HepG2 (cell line): ENCODE measurements around the gene MEF2B. TPM values are rescaled to one million over a fixed set of nuclear protein-coding genes. Genes with fewer than 3 reads are reported as not detected.

Experiments used
- ARID4A ChIP-seq: sonication (generic); formaldehyde crosslinking; IDR thresholded peaks from 2 replicates; pipeline ENCODE4 v1.5.0; 2020; ENCODE audit warnings: mild to moderate bottlenecking, missing genetic modification reagents, borderline replicate concordance
- DNMT1 ChIP-seq: sonication (generic); formaldehyde crosslinking; IDR thresholded peaks from 2 replicates; pipeline ENCODE4 v1.5.1; 2020; ENCODE audit warnings: mild to moderate bottlenecking, missing genetic modification reagents
- ETV6 ChIP-seq: sonication (generic); formaldehyde crosslinking; conservative IDR thresholded peaks from 2 replicates; pipeline ENCODE4 v1.4.0; 2020; ENCODE audit warnings: missing genetic modification reagents
- HNF4A ChIP-seq: sonication (generic); formaldehyde crosslinking; IDR thresholded peaks from 2 replicates; pipeline ENCODE4 v1.4.0; 2020; ENCODE audit warnings: missing genetic modification reagents
- KLF11 ChIP-seq: IDR thresholded peaks from 2 replicates; pipeline ENCODE4 v1.6.1; 2016; ENCODE audit warnings: missing compliant biosample characterization
- MIXL1 ChIP-seq: IDR thresholded peaks from 2 replicates; pipeline ENCODE4 v1.6.1; 2016
- MTA1 ChIP-seq: sonication (generic); formaldehyde crosslinking; IDR thresholded peaks from 2 replicates; pipeline ENCODE4 v1.4.0; 2020; ENCODE audit warnings: missing genetic modification reagents, mild to moderate bottlenecking, borderline replicate concordance
- PHF20 ChIP-seq: sonication (generic); formaldehyde crosslinking; IDR thresholded peaks from 2 replicates; pipeline ENCODE4 v1.5.0; 2020; ENCODE audit warnings: mild to moderate bottlenecking, missing genetic modification reagents
- PHF21A ChIP-seq: sonication (generic); formaldehyde crosslinking; IDR thresholded peaks from 2 replicates; pipeline ENCODE4 v1.5.0; 2020; ENCODE audit warnings: mild to moderate bottlenecking, missing genetic modification reagents
- RFX5 ChIP-seq: IDR thresholded peaks from 2 replicates; pipeline ENCODE4 v1.6.1; 2011; ENCODE audit warnings: low read depth, low read length, improper control_type of control experiment
- ZBTB38 ChIP-seq: sonication (generic); formaldehyde crosslinking; IDR thresholded peaks from 2 replicates; pipeline ENCODE4 v1.5.1; 2020; ENCODE audit warnings: mild to moderate bottlenecking, missing genetic modification reagents
- ZNF253 ChIP-seq: sonication (generic); formaldehyde crosslinking; IDR thresholded peaks from 2 replicates; pipeline ENCODE4 v1.8.0; 2022; ENCODE audit warnings: mild to moderate bottlenecking, missing genetic modification reagents, borderline replicate concordance
- ZNF503 ChIP-seq: sonication (generic); formaldehyde crosslinking; IDR thresholded peaks from 2 replicates; pipeline ENCODE4 v1.4.0; 2020; ENCODE audit warnings: missing genetic modification reagents
- ZNF547 ChIP-seq: sonication (generic); formaldehyde crosslinking; IDR thresholded peaks from 2 replicates; pipeline ENCODE4 v1.5.1; 2020; ENCODE audit warnings: mild to moderate bottlenecking, missing genetic modification reagents
- ZNF746 ChIP-seq: sonication (generic); formaldehyde crosslinking; IDR thresholded peaks from 2 replicates; pipeline ENCODE4 v1.8.0; 2022; ENCODE audit warnings: mild to moderate bottlenecking, missing genetic modification reagents
- ZNF775 ChIP-seq: sonication (generic); formaldehyde crosslinking; IDR thresholded peaks from 2 replicates; pipeline ENCODE4 v1.4.0; 2020; ENCODE audit warnings: missing genetic modification reagents, mild to moderate bottlenecking, moderate library complexity, borderline replicate concordance
- ZNF780A ChIP-seq: sonication (generic); formaldehyde crosslinking; IDR thresholded peaks from 2 replicates; pipeline ENCODE4 v1.8.0; 2022; ENCODE audit warnings: mild to moderate bottlenecking, missing genetic modification reagents, moderate library complexity
- ZNF883 ChIP-seq: sonication (generic); formaldehyde crosslinking; IDR thresholded peaks from 2 replicates; pipeline ENCODE4 v1.5.1; 2020; ENCODE audit warnings: mild to moderate bottlenecking, missing genetic modification reagents; ENCODE audit errors: not compliant biosample characterization
- polyA plus RNA-seq, 8 experiments: library from polyadenylated mRNA; depleted of rRNA in 3 of 8; stranded (reverse) in 7 of 8; unstranded in 1 of 8; fragments of >200 nt; fragmentation: Illumina TruSeq in 4 of 8; extraction: Trizol in 4 of 8; gene quantifications; 2 replicates each; pipeline versions ENCODE4 v1.2.1 to v1.2.3, GENCODE V29; 2011 to 2016; ENCODE audit warnings: low read depth in 4 of 8, missing spikeins in 1 of 8, mixed read lengths in 1 of 8; ENCODE audit not compliant: insufficient read depth in 1 of 8
- total RNA-seq, 5 experiments: library from RNA; depleted of rRNA; stranded (reverse); fragments of >200 nt; fragmentation: Illumina TruSeq; extraction: Trizol; gene quantifications; 2 replicates each; pipeline ENCODE4 v1.2.3, GENCODE V29; 2016; ENCODE audit warnings: low read depth in 1 of 5
- TF ChIP-seq, protein P1 (sequence below): sonication (generic); formaldehyde crosslinking; IDR thresholded peaks from 2 replicates; pipeline ENCODE4 v1.8.0; 2022; ENCODE audit warnings: mild to moderate bottlenecking, missing genetic modification reagents, borderline replicate concordance
- TF ChIP-seq, protein P2 (sequence below): IDR thresholded peaks from 2 replicates; pipeline ENCODE4 v1.6.1; 2016; ENCODE audit warnings: missing compliant biosample characterization, missing genetic modification reagents, borderline replicate concordance
- TF ChIP-seq, protein P3 (sequence below): sonication (generic); formaldehyde crosslinking; IDR thresholded peaks from 2 replicates; pipeline ENCODE4 v1.8.1; 2023; ENCODE audit warnings: missing genetic modification reagents, mild to moderate bottlenecking, borderline replicate concordance

The MEF2B gene
- total and polyA plus RNA-seq, 2 of the 13 experiments (the other 11 are each of a cell fraction or from before 2014, with no cell fraction given) = 1.2 to 1.7 TPM

GRCh38 chr19:19105365-19106055 is 64.6 kb downstream of the MEF2B start (continued):
- TF ChIP-seq, protein P1, sequence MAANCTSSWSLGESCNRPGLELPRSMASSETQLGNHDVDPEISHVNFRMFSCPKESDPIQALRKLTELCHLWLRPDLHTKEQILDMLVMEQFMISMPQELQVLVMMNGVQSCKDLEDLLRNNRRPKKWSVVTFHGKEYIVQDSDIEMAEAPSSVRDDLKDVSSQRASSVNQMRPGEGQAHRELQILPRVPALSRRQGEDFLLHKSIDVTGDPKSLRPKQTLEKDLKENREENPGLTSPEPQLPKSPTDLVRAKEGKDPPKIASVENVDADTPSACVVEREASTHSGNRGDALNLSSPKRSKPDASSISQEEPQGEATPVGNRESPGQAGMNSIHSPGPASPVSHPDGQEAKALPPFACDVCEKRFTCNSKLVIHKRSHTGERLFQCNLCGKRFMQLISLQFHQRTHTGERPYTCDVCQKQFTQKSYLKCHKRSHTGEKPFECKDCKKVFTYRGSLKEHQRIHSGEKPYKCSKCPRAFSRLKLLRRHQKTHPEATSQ = no peak
- TF ChIP-seq ZNF746 (CRISPR knock-in tag) (no peak), ZNF883 (CRISPR knock-in tag) (no peak), MIXL1 (CRISPR knock-in tag) (no peak), PHF20 (CRISPR knock-in tag) (no peak), ETV6 (CRISPR knock-in tag) (no peak), RFX5 (no peak), ZNF253 (CRISPR knock-in tag) (no peak), ZBTB38 (peak; percentile 97), ARID4A (CRISPR knock-in tag) (peak; percentile 23; the same call in 1 of the 2 replicates), ZNF547 (CRISPR knock-in tag) (no peak), ZNF775 (CRISPR knock-in tag) (no peak), ZNF780A (CRISPR knock-in tag) (no peak), HNF4A (CRISPR knock-in tag) (peak; percentile 33; the same call in 1 of the 2 replicates), KLF11 (CRISPR knock-in tag) (no peak), MTA1 (CRISPR knock-in tag) (peak; percentile 17; the same call in 1 of the 2 replicates), ZNF503 (CRISPR knock-in tag) (no peak), PHF21A (CRISPR knock-in tag) (no peak), DNMT1 (CRISPR knock-in tag) (no peak)
- TF ChIP-seq, protein P2, sequence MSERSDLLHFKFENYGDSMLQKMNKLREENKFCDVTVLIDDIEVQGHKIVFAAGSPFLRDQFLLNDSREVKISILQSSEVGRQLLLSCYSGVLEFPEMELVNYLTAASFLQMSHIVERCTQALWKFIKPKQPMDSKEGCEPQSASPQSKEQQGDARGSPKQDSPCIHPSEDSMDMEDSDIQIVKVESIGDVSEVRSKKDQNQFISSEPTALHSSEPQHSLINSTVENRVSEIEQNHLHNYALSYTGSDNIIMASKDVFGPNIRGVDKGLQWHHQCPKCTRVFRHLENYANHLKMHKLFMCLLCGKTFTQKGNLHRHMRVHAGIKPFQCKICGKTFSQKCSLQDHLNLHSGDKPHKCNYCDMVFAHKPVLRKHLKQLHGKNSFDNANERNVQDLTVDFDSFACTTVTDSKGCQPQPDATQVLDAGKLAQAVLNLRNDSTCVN (CRISPR knock-in tag) = no peak
- TF ChIP-seq, protein P3, sequence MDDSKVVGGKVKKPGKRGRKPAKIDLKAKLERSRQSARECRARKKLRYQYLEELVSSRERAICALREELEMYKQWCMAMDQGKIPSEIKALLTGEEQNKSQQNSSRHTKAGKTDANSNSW (CRISPR knock-in tag) = no peak
